ENCODE measurements around the gene TTC34. TPM values are rescaled to one million over a fixed set of nuclear protein-coding genes. Genes with fewer than 3 reads are reported as not detected.
"Not testable (repeated sequence)": the region's sequence is repeated elsewhere in the genome, so short reads cannot be mapped to it uniquely, and the experiment has no call there.

TTC34 gene
- total RNA-seq, 1 experiment from 2014 or later, result not detected

DNA sequence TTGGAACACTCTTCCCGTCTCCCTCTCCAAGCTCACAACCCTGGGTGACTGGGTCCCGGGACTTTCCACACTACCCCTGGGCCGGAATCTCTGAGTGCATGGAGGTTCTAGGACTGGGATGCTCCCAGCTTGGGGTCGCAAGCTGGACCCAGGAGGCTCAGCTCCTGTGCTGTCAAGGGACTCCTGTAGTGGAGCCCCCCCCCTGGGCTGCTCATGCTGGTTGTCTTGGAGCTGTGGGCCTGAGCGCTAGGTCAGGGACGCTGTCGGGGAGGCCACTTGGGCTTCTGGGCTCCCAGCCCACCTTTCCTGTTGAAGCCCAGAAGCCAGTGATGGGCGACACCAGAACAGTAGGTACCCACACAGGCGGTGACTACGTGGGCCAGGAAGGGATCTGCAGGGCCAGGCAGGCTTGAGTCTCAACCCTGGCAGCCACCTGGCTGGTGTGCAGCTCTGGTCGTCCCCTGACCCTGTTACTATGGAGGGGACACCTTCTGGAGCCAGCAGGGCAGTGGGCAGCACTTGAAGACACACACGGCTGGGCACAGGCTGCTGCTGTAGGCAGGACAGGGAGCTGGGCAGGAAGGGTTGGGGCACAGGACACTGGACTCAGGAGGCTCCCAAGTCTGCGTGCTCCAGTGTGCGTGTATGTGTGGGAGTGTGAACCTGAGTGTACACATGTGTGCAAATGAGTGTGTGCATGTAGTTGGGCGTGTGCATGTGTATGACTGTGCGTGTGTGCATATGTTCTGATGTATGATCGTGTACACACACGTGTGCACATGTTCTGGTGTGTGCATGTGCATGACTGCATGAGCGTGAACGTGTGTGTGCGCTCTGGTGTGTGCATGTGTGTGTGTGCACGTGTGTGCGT, 171.6 kb downstream of the TTC34 start:
- no peak for DNase-seq (ENCODE audit: low read depth)
- in situ Hi-C loops (cut with HindIII; ENCODE audit: low pct_unique_long_range_greater_than_20kb, low sequenced_read_pairs), result no loop called here

DNA sequence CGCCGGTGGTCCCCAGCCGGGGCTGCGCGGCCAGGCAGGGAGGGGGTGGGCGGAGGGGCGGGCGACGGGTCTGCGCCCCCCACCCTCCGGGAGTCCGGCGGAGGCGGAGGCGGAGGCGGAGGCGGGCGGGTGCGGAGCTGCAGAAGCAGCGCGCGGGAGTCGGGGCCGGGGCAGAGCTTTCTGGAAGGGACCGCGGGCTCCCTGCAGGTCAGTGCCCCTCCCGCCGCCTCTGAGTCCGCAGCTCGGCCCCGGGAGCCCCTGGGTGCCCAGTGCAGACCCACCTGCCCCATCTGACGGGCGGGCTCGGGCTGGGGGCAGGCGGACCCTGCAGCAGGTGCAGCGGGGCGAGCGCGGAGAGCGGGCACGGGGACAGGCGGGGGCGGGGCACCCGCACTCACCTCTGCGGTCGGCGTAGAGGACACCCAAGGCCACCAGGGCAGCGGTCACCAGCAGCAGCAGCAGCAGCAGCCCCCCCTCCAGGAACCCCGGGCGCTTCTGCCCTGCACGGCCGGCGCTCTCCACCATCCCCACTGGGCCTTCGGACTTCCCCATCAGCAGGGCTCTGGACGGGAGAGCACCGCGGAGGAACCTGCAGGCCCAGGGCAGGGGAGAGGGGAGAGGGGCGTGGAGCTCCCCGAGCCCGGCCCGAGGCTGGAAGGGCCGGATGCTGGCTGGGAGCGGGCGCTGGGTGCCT, 172.4 kb downstream of the TTC34 start:
- in situ Hi-C loops (cut with HindIII; ENCODE audit: low pct_unique_long_range_greater_than_20kb, low sequenced_read_pairs), result no loop called here

DNA sequence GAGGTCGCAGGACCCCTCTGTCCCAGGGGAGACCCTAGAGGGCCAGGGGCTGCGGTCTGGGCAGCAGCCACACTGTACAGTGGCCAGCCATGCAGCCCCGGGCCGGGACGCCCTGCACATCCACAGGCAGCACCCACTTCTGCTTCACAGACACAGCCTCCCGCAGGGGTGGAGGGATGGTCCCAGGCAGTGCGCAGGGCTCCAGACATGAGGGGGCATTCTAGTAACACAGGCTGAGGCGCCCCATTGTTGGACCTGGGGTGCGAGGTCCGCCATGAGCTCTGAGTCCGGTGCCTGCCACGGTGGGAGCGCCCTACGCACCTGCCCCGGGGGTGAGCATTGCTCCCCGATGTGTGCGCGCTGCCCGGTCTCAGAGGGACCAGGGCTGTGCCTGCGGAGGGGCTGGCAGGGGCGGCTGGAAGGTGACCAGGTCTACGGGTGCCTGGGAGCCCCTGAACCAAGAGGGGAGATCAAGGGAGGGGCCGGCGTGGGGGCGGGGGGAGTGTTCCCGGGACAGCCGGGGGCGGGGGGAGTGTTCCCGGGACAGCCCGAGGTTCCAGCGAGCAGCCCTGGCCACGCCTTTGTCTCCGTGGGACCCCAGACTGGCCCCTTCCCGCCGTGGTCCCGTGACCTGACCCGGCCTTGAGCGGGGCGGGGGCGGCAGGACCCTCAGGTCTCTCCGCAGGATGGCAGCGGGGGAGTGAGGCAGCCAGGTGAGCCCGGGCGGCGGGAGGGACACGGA, 173.1 kb downstream of the TTC34 start:
- in situ Hi-C loops (cut with HindIII; ENCODE audit: low pct_unique_long_range_greater_than_20kb, low sequenced_read_pairs), result no loop called here
- no peak for DNase-seq (ENCODE audit: low read depth)

More for the DNA sequence above, 172.4 kb downstream of the TTC34 start:
- DNase-seq (ENCODE audit: low read depth), result no peak

DNA sequence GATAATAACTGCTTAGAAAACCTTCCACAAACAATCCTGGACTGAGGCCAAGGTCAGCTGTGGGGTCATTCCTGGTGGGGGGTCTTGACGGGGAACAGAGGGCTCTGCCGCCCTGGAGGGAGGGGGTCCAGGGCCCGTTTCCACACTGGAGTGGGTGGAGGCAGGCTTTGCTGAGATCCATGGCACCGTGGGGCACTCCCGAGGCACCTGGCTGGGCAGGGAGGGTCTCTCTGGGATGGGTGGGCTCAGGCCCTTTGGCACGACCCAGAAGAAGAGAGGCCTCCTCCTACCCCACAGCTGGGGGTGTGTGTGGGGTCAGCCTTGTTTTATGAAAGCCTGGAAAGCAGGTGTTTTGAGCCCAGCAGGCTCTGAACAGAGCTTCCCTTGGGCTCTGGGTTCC, 173.7 kb downstream of the TTC34 start:
- in situ Hi-C loops (cut with HindIII; ENCODE audit: low pct_unique_long_range_greater_than_20kb, low sequenced_read_pairs), result no loop called here
- DNase-seq (ENCODE audit: low read depth), result no peak

DNA sequence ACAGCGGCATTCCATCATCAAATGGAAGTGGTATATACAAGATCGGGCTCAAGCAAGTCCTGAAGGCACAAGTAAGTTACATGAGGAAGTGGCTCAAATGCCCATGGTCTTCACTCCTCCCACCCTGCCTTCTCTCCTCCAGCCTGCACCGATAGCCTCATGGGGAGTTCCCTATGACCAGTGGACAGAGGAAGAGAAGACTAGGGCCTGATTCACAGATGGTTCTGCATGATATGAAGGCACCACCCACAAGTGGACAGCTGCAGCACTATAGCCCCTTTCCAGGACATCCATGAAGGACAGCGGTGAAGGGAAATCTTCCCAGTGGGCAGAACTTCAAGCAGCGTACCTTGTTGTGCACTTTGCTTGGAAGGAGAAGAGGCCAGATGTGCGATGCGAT, 175.7 kb downstream of the TTC34 start:
- DNase-seq (ENCODE audit: low read depth); in situ Hi-C loops (cut with HindIII; ENCODE audit: low pct_unique_long_range_greater_than_20kb, low sequenced_read_pairs): not testable (repeated sequence)

DNA sequence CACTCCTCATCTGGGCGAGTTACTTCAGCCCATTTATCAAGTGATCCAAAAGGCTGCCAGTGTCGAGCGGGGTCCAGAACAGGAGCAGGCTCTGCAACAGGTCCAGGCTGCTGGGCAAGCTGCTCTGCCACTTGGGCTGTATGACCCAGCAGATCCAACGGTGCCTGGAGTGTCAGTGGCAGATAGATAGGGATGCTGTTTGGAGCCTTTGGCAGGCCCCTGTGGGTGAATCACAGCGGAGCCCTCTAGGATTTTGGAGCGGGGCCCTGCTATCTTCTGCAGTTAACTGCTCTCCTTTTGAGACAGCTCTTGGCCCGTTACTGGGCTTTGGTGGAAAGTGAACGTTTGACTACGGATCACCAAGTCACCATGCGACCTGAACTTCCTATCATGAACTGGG, 176.2 kb downstream of the TTC34 start:
- DNase-seq (ENCODE audit: low read depth), result no peak
- in situ Hi-C loops (cut with HindIII; ENCODE audit: low pct_unique_long_range_greater_than_20kb, low sequenced_read_pairs), result no loop called here

DNA sequence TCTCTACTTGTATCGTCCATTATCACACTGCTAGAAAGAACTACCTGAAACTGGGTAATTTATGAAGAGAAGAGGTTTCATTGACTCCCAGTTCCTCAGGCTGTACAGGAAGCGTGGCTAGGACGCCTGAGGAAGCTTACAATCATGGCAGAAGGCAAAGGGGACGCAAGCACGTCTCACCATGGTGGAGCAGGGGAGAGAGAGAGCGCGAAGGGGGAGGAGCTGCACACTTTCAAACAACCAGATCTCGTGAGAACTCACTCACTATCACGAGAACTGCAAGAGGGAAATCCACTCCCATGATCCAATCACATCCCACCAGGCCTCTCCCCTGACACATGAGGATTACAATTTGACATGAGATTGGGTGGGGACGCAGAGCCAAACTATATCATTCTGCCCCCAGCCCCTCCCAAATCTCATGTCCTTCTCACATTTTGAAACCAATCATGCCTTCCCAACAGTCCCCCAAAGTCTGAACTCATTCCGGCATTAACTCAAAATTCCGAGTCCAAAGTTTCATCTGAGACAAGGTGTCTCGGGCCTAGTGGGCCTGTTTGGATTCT, 176.7 kb downstream of the TTC34 start:
- no peak for DNase-seq (ENCODE audit: low read depth)
- in situ Hi-C loops (cut with HindIII; ENCODE audit: low pct_unique_long_range_greater_than_20kb, low sequenced_read_pairs), result no loop called here

DNA sequence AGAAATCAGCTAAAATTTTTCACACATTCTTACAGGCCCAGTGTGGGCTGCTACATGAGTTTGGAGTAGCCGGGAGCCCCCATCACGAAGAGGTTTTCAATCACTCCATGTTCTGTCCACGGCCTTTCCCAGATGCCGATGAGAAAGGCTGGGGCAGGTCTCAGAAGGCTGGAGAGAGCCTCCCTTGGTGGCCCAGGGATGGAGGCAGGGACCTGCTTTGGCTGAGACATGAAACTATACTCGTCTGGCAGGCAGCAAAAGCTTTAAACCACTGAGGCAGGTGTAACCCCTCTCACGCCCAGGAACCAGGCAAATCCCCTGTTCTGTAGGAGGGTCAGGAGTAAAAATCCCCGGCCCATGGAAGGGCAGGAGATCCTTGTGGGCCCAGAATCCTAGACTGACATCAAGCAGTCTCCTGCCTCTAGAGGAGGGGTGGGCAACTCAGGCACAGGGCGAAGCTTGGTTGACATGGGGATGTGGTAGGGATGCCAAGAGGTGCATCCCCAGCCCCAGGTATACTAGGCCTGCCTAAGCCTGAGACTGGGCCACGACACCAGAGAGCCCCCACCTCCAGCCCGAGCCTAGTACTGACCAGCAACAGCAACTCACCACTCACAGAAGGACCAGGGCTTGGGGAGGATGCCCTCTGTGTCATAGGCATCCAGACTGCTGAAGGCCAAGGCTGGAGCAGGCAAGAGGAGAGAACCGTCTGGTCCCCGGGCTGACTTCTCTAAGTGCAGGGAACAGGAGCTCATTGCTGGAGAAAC, 177.7 kb downstream of the TTC34 start:
- DNase-seq (ENCODE audit: low read depth), result no peak
- in situ Hi-C loops (cut with HindIII; ENCODE audit: low pct_unique_long_range_greater_than_20kb, low sequenced_read_pairs), result no loop called here

DNA sequence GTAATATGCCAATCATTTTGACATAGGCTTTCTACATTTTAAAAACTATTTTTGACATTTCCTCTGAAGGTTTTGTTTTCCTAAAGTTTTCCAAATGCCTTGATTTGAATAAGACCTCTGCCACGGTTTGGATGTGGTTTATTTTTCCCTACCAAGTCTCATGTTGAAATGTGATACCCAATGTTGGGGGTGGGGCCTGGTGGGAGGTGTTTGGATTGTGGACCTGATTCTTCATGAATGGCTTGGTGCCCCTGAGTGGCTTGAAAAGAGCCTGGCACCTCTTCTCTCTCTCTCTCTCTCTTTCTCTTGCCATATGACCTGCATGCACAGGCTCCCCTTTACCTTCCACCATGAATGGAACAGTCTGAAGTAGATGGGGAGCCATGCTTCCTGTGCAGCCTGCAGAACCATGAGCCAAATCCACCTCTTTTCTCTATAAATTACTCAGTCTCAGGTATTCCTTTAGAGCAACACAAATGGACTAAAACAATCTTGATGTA, 183.5 kb downstream of the TTC34 start:
- DNase-seq (ENCODE audit: low read depth), result no peak
- in situ Hi-C loops (cut with HindIII; ENCODE audit: low pct_unique_long_range_greater_than_20kb, low sequenced_read_pairs), result no loop called here

DNA sequence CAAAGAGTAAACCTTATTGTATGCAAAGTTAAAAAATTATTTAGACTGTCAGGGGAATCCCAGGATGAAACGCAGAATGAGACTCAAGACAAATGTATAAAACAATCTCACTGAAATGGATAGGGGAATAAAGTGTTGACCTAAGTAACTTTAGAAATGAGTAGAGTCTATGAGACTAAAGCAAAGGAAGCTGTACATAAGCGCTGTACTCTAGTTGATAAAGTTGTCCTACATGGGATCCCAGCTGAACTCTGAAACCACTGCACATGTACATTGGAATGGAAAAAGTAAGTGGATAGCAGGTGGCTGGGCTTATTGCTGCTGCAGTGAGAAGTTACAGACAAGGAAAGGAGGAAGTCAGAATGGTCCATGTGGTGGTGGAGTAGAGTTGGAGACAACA, 187.3 kb downstream of the TTC34 start:
- in situ Hi-C loops (cut with HindIII; ENCODE audit: low pct_unique_long_range_greater_than_20kb, low sequenced_read_pairs), result no loop called here
- no peak for DNase-seq (ENCODE audit: low read depth)

DNA sequence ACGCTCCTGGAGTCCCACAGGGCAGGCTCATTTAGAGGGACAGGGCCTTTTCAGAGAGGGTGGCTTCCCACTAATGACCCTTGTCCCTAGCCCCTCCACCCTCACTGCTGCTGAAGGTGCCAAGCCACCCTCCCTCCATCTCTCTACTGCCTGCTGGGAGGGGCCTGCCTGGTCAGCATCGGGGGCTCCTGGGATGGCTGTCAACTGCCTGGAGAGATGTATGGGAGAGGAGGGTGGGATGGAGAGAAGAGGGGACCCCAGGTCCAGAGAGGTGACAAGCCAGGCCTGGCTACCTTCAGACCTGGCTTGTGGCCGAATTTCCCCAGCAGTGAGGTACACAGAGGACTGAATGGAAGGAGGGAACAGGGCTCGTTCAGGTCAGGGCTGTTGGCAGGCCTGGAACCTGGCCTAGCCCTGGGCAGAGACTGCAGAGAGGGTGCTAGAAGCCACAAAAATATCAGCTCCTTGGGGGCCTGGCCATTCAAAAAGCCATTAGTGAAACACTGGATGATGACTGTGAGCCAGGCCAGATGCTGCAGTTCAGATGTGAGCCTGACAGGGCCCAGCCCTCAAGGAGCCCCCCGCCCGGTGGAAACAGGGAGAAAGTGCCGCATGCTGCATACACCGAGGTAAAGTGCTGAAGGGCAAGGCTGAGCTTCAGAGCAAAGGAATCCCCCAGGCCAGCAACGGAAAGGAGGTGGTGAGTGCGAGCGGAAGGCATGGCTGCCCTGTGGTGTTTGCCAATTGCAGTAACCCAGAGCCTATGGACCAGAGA, 188.7 kb downstream of the TTC34 start:
- no peak for DNase-seq (ENCODE audit: low read depth)
- in situ Hi-C loops (cut with HindIII; ENCODE audit: low pct_unique_long_range_greater_than_20kb, low sequenced_read_pairs), result no loop called here

DNA sequence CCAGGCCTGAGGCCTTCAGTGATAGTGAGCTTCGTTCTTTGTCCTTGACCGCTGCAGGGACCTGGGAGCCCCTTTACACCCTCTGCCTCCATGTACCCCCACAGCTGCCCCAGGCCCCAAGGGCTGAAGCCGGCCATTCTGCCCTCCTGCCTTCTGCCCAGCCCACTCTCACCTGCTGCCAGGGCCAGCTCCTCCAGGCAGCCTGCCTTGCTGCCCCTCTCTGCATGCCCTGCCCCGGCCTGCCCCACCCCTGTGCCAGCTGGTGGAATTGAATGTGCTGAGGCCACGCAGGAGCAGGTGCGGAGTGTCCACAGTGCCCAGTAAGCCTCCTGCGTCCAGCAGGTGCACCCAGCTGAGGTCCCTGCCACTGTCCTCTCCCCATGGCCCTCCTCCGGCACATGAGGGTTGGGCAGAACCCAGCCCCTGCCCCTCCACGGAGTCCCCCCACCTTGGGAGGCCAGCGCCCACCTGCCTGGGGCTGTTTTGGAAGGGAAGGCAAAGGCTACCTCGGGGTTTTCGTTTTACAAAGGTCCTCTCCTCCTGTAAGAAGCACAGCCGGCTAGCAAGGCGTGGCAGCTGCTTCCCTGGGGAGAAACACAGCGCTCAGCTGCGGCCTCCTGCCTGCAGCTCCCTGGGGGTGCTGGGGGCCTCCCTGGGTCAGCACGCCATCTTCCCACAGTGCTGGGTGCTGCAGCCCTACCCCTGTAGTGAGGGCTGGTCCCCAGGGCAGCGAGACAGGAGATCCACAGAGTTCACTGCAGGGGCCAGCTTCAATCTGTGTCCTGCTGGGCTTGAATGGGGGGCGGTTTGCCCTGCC, 189.7 kb downstream of the TTC34 start:
- no peak for DNase-seq (ENCODE audit: low read depth)
- in situ Hi-C loops (cut with HindIII; ENCODE audit: low pct_unique_long_range_greater_than_20kb, low sequenced_read_pairs), result no loop called here

DNA sequence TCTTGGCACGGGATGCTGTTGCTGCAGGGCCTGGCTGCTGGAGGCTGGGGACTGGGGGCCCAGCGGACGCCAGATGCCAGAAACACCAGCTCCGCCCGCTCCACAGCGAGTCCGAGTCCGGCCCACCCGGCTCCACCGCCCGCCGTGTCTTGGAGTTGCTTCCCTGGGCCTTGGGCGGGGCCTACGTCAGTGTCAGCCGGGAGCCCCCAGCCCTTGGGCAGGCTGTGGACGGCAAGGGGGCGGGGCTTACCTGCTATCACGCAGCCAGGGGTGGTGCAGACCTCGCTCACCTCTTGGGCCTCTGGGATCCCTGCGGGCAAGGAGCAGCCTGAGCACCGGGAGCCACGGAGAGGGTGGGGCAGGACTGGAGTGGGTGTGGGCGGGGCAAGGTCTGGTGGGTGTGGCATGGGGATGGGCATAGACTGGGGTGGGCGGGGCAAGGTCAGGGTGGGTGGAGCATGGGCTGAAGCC, 190.4 kb downstream of the TTC34 start:
- no peak for DNase-seq (ENCODE audit: low read depth)
- in situ Hi-C loops (cut with HindIII; ENCODE audit: low pct_unique_long_range_greater_than_20kb, low sequenced_read_pairs), result no loop called here

DNA sequence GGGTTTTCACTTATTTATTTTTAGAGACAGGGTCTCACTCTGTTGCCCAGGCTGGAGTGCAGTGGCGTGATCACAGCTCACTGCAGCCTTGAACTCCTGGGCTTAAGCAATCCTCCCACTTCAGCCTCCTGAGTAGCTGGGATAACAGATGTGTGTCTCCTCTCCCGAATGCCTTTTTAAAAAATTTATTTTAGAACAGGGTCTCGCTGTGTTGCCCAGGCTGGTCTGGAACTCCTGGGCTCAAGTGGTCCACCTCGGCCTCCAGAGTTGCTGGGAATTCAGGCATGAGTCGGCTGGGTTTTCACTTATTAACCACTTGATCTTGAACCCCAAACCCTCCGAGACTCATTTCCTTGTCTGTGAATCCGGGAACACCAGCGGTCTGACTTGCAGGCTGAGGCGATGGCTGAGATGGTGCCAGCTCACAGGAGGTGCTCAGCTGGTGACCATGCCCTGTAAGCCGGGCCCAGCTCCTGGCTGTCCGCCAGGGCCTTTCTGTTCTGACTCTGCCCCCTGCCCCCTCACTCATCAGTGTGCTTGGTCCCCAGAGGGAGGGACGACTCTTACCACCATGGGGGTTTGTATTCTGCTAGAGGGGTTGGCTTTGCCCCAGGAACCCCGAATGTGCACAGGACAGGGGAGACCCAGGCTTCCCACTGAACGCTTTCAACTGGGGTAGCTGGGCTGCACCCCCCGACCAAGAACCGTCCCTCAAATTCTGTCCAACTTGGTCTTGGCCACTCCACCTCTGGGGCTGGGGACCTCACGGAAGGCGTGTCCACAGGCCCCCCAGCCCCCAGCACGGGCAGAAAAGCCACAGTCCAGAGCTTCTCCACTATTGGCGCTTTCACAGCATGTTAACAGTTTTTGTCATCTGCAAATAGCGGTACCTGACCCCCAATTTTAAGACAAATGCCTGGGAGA, 191.2 kb downstream of the TTC34 start:
- no peak for DNase-seq (ENCODE audit: low read depth)
- in situ Hi-C loops (cut with HindIII; ENCODE audit: low pct_unique_long_range_greater_than_20kb, low sequenced_read_pairs), result no loop called here

DNA sequence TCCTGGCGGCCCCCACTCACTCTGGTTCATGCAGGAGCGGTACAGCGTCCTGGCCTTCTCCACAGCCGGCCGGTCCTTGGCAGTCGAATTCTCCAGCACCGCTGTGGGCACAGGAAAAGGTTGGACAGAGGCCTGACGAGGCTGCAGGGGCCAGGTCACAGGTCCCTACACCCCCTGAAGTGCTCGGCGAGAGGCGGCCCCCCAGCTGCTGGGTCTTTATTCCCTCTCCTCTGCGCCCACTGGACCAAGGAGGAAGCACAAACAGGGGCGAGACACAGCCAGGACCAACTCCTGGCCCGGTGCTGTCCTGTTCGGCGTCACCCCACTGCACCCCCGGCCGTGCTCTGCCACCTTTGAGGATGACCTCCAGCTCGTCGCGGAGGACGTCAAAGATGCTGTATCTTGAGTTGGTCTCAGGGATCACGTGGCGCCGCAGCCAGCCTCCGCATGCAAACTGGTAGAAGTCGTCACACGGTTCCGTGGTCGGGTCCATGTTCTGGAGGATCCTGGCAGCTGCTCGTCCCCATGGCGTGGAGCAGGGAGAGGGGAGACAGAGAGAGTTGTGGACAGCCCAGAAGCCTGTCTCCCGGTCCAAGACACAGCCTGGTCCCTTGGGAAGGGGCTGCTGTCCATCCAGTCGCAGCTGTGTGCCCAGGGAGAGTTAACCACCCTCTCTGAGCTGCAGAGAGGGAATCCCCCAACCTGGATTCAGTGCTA, 192.0 kb downstream of the TTC34 start:
- in situ Hi-C loops (cut with HindIII; ENCODE audit: low pct_unique_long_range_greater_than_20kb, low sequenced_read_pairs), result no loop called here
- no peak for DNase-seq (ENCODE audit: low read depth)

Measured in Caki2 (cell line).